A549 (cell line): ENCODE results near the gene GNG12. TPM values are rescaled to one million over a fixed set of nuclear protein-coding genes. Genes with fewer than 3 reads are reported as not detected.

Experiments
- ATAC-seq, 2 experiments: fragments of 200-7000 bp in 1 of 2; fragments of >200 bp in 1 of 2; cut with Nextera tagmentation in 1 of 2; cut with Tn5 transposase in 1 of 2; 3 replicates each; pipeline versions ENCODE4 v1.8.0 to v1.9.1; 2018 to 2020; ENCODE audit warnings: mild to moderate bottlenecking in 1 of 2, moderate library complexity in 1 of 2
- CTCF ChIA-PET: fragments of 300-600 bp; sonication (Branson Sonifier 250); formaldehyde crosslinking; extraction: SDS; loops from one replicate; lab custom pipeline; 2021; ENCODE audit warnings: antibody characterized with exemption, inconsistent platforms; lab: Yijun Ruan, JAX
- POLR2A ChIA-PET: fragments of 350-600 bp; formaldehyde crosslinking; extraction: SDS; loops from one replicate; lab custom pipeline; 2021; ENCODE audit warnings: antibody characterized with exemption, inconsistent platforms; lab: Yijun Ruan, JAX
- DNase-seq, 2 experiments: peaks; one replicate each; pipeline versions ENCODE4 v3.0.0 to v3.0.0-alpha.2; 2011 to 2016; ENCODE audit warnings: low read depth in 1 of 2, low spot score in 1 of 2
- FAIRE-seq: peaks from 2 replicates; lab custom pipeline; 2011; peaks lifted over from hg19 to GRCh38; lab: Jason Lieb, UNC
- H3K27ac ChIP-seq, 2 experiments: fragments of >200 bp; sonication (Bioruptor Twin); formaldehyde crosslinking; 3 replicates each; pipeline ENCODE4 v1.5.1; 2016 to 2017
- H3K4me1 ChIP-seq: fragments of >200 bp; sonication (Bioruptor Twin); formaldehyde crosslinking; 3 replicates; pipeline ENCODE4 v1.6.1; 2016
- H3K4me2 ChIP-seq: fragments of >200 bp; sonication (Bioruptor Twin); formaldehyde crosslinking; 3 replicates; pipeline ENCODE4 v1.6.1; 2016
- H3K4me3 ChIP-seq: fragments of >200 bp; sonication (Bioruptor Twin); formaldehyde crosslinking; 3 replicates; pipeline ENCODE4 v1.5.1; 2016
- H3K9me3 ChIP-seq: fragments of >200 bp; sonication (Bioruptor Twin); formaldehyde crosslinking; 3 replicates; pipeline ENCODE4 v1.6.1; 2016
- CEBPB ChIP-seq, 2 experiments: fragments of >200 bp in 1 of 2; sonication (Bioruptor Twin) in 1 of 2; formaldehyde crosslinking in 1 of 2; IDR thresholded peaks; 2 replicates each; pipeline ENCODE4 v1.6.1; 2012 to 2016
- CHD2 ChIP-seq: fragments of 150-350 bp; IDR thresholded peaks from 2 replicates; pipeline ENCODE4 v1.6.1; 2014; ENCODE audit warnings: low read length; ENCODE audit not compliant: partially characterized antibody
- CTCF ChIP-seq: fragments of >200 bp; sonication (Bioruptor Twin); formaldehyde crosslinking; IDR thresholded peaks from 3 replicates; pipeline ENCODE4 v1.5.1; 2016
- E2F6 ChIP-seq: IDR thresholded peaks from 2 replicates; pipeline ENCODE4 v1.6.1; 2012; ENCODE audit warnings: low read depth, borderline replicate concordance
- EHMT2 ChIP-seq: fragments of 200-600 bp; sonication (generic); IDR thresholded peaks from 2 replicates; pipeline ENCODE4 v1.6.1; 2016; ENCODE audit warnings: antibody characterized with exemption, low read depth, mild to moderate bottlenecking, moderate library complexity
- EP300 ChIP-seq, 2 experiments: fragments of >200 bp; sonication (Bioruptor Twin); formaldehyde crosslinking; IDR thresholded peaks; 2 replicates in 1 of 2; 3 replicates in 1 of 2; pipeline ENCODE4 v1.6.1; 2016 to 2017
- ESRRA ChIP-seq: fragments of 150-350 bp; IDR thresholded peaks from 2 replicates; pipeline ENCODE4 v1.6.1; 2014; ENCODE audit warnings: mild to moderate bottlenecking, low read length, borderline replicate concordance
- FOSB ChIP-seq: fragments of 250-450 bp; sonication (Bioruptor Pico); IDR thresholded peaks from 2 replicates; pipeline ENCODE4 v1.5.0; 2020; ENCODE audit warnings: mild to moderate bottlenecking, moderate library complexity
- FOSL2 ChIP-seq, 2 experiments: fragments of 450-650 bp in 1 of 2; fragments of >200 bp in 1 of 2; sonication (Bioruptor Twin) in 1 of 2; formaldehyde crosslinking; IDR thresholded peaks; 2 replicates each; pipeline versions ENCODE4 v1.5.0 to v1.6.1; 2016 to 2020; ENCODE audit warnings: mild to moderate bottlenecking in 1 of 2, moderate library complexity in 1 of 2
- MAZ ChIP-seq: fragments of 150-350 bp; IDR thresholded peaks from 2 replicates; pipeline ENCODE4 v1.6.1; 2014; ENCODE audit warnings: antibody characterized with exemption, low read depth, low read length, borderline replicate concordance
- NFE2L2 ChIP-seq: fragments of 150-350 bp; conservative IDR thresholded peaks from 2 replicates; pipeline ENCODE4 v1.6.1; 2014; ENCODE audit warnings: low read length
- RARB ChIP-seq: fragments of 250-450 bp; sonication (Bioruptor Pico); IDR thresholded peaks from 2 replicates; pipeline ENCODE4 v1.8.0; 2021; ENCODE audit warnings: mild to moderate bottlenecking, moderate library complexity
- SREBF2 ChIP-seq: fragments of 450-650 bp; IDR thresholded peaks from 2 replicates; pipeline ENCODE4 v1.6.1; 2014; ENCODE audit warnings: mild to moderate bottlenecking, moderate library complexity
- TFCP2L1 ChIP-seq: fragments of 250-450 bp; sonication (Bioruptor Pico); IDR thresholded peaks from 2 replicates; pipeline ENCODE4 v1.5.0; 2021; ENCODE audit warnings: mild to moderate bottlenecking
- ZNF302 ChIP-seq: fragments of 250-450 bp; sonication (Bioruptor Pico); IDR thresholded peaks from 2 replicates; pipeline ENCODE4 v1.9.0; 2021; ENCODE audit warnings: inconsistent platforms, mild to moderate bottlenecking, moderate library complexity
- ZSCAN20 ChIP-seq: fragments of 250-450 bp; sonication (Bioruptor Pico); IDR thresholded peaks from 2 replicates; pipeline ENCODE4 v1.8.0; 2022; ENCODE audit warnings: mild to moderate bottlenecking, moderate library complexity
- WGBS: methylation state at CpG from one replicate; pipeline ENCODE4 v1.1.6; 2017; ENCODE audit errors: missing lambda C conversion rate; 5-methylcytosine and 5-hydroxymethylcytosine counted together
- polyA plus RNA-seq, 4 experiments: library from polyadenylated mRNA; depleted of rRNA in 3 of 4; stranded (reverse); fragments of >200 nt; fragmentation: RNase III in 1 of 4; extraction: RNeasy Plus Mini Kit Qiagen cat#74134 plus additional on column Dnase treatment in 1 of 4; gene quantifications; 2 replicates in 3 of 4; 3 replicates in 1 of 4; pipeline ENCODE4 v1.2.3, GENCODE V29; 2011 to 2017
- TF ChIP-seq, protein P1 (sequence below): IDR thresholded peaks from 2 replicates; pipeline ENCODE4 v1.6.1; 2012
- TF ChIP-seq, protein P2 (sequence below): fragments of >200 bp; sonication (Bioruptor Twin); formaldehyde crosslinking; IDR thresholded peaks from 3 replicates; pipeline ENCODE4 v1.6.1; 2016
- TF ChIP-seq, protein P3 (sequence below): fragments of >200 bp; sonication (Bioruptor Twin); formaldehyde crosslinking; IDR thresholded peaks from 2 replicates; pipeline ENCODE4 v1.6.1; 2016

Gene GNG12
- polyA plus RNA-seq, 2 of the 4 experiments (the other 2 are of a cell fraction): 91.8 to 132 TPM

GRCh38 chr1:67737875-67738274, 95.4 kb downstream of the GNG12 start (continued):
- TF ChIP-seq, protein P1, sequence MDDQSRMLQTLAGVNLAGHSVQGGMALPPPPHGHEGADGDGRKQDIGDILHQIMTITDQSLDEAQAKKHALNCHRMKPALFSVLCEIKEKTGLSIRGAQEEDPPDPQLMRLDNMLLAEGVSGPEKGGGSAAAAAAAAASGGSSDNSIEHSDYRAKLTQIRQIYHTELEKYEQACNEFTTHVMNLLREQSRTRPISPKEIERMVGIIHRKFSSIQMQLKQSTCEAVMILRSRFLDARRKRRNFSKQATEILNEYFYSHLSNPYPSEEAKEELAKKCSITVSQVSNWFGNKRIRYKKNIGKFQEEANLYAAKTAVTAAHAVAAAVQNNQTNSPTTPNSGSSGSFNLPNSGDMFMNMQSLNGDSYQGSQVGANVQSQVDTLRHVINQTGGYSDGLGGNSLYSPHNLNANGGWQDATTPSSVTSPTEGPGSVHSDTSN: no peak
- TF ChIP-seq MAZ: no peak
- TF ChIP-seq CHD2: no peak
- no peak for TF ChIP-seq ZSCAN20 (CRISPR knock-in tag)
- TF ChIP-seq FOSL2 (IDR thresholded peaks at IDR 0.05): no peak
- TF ChIP-seq FOSL2 (CRISPR knock-in tag; IDR thresholded peaks at IDR 0.05): no peak
- no peak for TF ChIP-seq ESRRA
- no peak for TF ChIP-seq CEBPB (IDR thresholded peaks at IDR 0.05)
- no peak for TF ChIP-seq TFCP2L1 (CRISPR knock-in tag)
- TF ChIP-seq, all 56 proteins: peak for 0

DNA sequence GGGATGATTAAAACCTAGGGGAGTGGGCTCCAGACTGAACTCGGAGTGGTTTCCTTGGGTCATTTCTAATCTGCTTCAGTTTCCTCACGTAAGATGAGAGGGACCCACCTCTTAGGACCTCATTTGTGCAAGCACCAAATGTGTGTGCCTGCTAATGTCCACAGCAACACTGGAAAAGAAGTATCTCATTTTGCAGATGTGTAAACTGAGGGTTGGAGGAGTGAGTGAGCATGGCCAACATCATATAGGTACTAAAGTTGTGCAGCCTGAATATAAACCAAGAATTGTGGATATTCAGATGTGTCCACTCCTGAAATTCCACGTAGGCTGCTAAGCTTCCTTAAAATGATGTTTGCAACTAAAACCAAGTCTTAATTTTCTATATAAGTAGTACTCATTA, 96.5 kb downstream of the GNG12 start:
- no peak for TF ChIP-seq EP300 (IDR thresholded peaks at IDR 0.05)
- TF ChIP-seq RARB (CRISPR knock-in tag): no peak
- TF ChIP-seq, protein P2, sequence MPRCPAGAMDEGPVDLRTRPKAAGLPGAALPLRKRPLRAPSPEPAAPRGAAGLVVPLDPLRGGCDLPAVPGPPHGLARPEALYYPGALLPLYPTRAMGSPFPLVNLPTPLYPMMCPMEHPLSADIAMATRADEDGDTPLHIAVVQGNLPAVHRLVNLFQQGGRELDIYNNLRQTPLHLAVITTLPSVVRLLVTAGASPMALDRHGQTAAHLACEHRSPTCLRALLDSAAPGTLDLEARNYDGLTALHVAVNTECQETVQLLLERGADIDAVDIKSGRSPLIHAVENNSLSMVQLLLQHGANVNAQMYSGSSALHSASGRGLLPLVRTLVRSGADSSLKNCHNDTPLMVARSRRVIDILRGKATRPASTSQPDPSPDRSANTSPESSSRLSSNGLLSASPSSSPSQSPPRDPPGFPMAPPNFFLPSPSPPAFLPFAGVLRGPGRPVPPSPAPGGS: no peak
- no peak for TF ChIP-seq ZNF302 (CRISPR knock-in tag)
- no peak for TF ChIP-seq EHMT2
- no peak for TF ChIP-seq FOSB (CRISPR knock-in tag)
- no peak for TF ChIP-seq CTCF
- TF ChIP-seq CEBPB (IDR thresholded peaks at IDR 0.05): no peak
- no peak for TF ChIP-seq NFE2L2
- TF ChIP-seq E2F6: no peak
- no peak for DNase-seq
- ChIA-PET POLR2A (interaction anchor here (0.6 to 1.4 kb wide), 2 partner anchors 52 to 194 kb away, joined by 5 to 6 read pairs; partner anchors contain the start of gene GADD45A), CTCF (interaction anchor here (1.0 to 1.1 kb wide), 2 partner anchors 24 to 204 kb away, joined by 3 to 4 read pairs; no protein-coding TSS in a partner anchor)
- Histone ChIP-seq H3K4me2 (peak overlapping the region; percentile 81), H3K4me3 (no peak overlapping the region), H3K4me1 (peaks cover 52% of the 10 kb centered on the region), H3K27ac (peak overlapping the region; percentile 76 to 80; a peak in 5 of 6 replicates), H3K9me3 (no peaks in the 10 kb centered on the region)
- 98% methylated on average over 3 of the region's 3 CpGs for WGBS
- no peak for FAIRE-seq
- no peak for ATAC-seq

GRCh38 chr1:67735806-67736627, 97.2 kb downstream of the GNG12 start:
- peak; percentile 83 to 88 for ATAC-seq
- Histone ChIP-seq H3K4me3 (no peak overlapping the region), H3K4me2 (peak overlapping the region; percentile 81), H3K9me3 (no peaks in the 10 kb centered on the region), H3K27ac (peak overlapping the region; percentile 76 to 80; a peak in 5 of 6 replicates), H3K4me1 (peaks cover 45% of the 10 kb centered on the region)
- WGBS: 11% methylated on average over 8 of the region's 11 CpGs
- POLR2A ChIA-PET: interaction anchor here (0.6 kb wide), 1 partner anchor 194 kb away, joined by 6 read pairs; no protein-coding TSS in a partner anchor
- DNase-seq: peak; percentile 36 to 67
- FAIRE-seq: no peak
- CTCF ChIA-PET: interaction anchor here (1.0 kb wide), 1 partner anchor 203 kb away, joined by 3 read pairs; no protein-coding TSS in a partner anchor
- no peak for TF ChIP-seq FOSL2 (IDR thresholded peaks at IDR 0.05)
- peak; percentile 60; the same call in 1 of the 2 replicates for TF ChIP-seq FOSL2 (CRISPR knock-in tag; IDR thresholded peaks at IDR 0.05)
- TF ChIP-seq SREBF2: no peak
- TF ChIP-seq, protein P3, sequence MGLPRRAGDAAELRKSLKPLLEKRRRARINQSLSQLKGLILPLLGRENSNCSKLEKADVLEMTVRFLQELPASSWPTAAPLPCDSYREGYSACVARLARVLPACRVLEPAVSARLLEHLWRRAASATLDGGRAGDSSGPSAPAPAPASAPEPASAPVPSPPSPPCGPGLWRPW: no peak
